GM21717 (cell line): ENCODE measurements around the gene YTHDC1.
"Not testable (repeated sequence)": the region's sequence is repeated elsewhere in the genome, so short reads cannot be mapped to it uniquely, and the experiment has no call there.

ENCODE experiments used
- ATAC-seq: cut with Tn5 transposase; IDR thresholded peaks from one replicate; pipeline ENCODE4 v1.9.1; 2021; ENCODE audit warnings: mild to moderate bottlenecking, moderate library complexity; ENCODE audit not compliant: unreplicated experiment

The YTHDC1 gene

GRCh38 chr4:68349649-68350360 lies at the start of gene YTHDC1:
YTHDC1 (minus strand) TSS chr4:68350090; CDS start chr4:68349753, 337 bp downstream.
- ATAC-seq = peak; percentile 97

- no peak for ATAC-seq
Observed at GRCh38 chr4:68399306-68399705, 49.4 kb upstream of the YTHDC1 start.

- ATAC-seq = no peak
Observed at GRCh38 chr4:68396756-68397155, 46.9 kb upstream of the YTHDC1 start.

GRCh38 chr4:68391436-68391835 lies 41.5 kb upstream of the YTHDC1 start:
- no peak for ATAC-seq

GRCh38 chr4:68390205-68390935 lies 40.5 kb upstream of the YTHDC1 start:
- ATAC-seq = no peak

- not testable (repeated sequence) for ATAC-seq
Observed at GRCh38 chr4:68389386-68389913, 39.6 kb upstream of the YTHDC1 start.

GRCh38 chr4:68388347-68388865 lies 38.5 kb upstream of the YTHDC1 start:
- ATAC-seq = no peak

GRCh38 chr4:68385267-68385666 lies 35.4 kb upstream of the YTHDC1 start:
- no peak for ATAC-seq

GRCh38 chr4:68383115-68383514 lies 33.2 kb upstream of the YTHDC1 start:
- no peak for ATAC-seq

GRCh38 chr4:68378226-68378625 lies 28.3 kb upstream of the YTHDC1 start:
- ATAC-seq = no peak

- peak; percentile 84 for ATAC-seq
Observed at GRCh38 chr4:68375667-68376559, 26.0 kb upstream of the YTHDC1 start.

GRCh38 chr4:68373513-68373912 lies 23.6 kb upstream of the YTHDC1 start:
- ATAC-seq = peak; percentile 78

- ATAC-seq = no peak
Observed at GRCh38 chr4:68372588-68372987, 22.7 kb upstream of the YTHDC1 start.

- ATAC-seq = no peak
Observed at GRCh38 chr4:68369142-68369805, 19.4 kb upstream of the YTHDC1 start.

- ATAC-seq = no peak
Observed at GRCh38 chr4:68368691-68369131, 18.8 kb upstream of the YTHDC1 start.

- ATAC-seq = no peak
Observed at GRCh38 chr4:68367835-68368234, 17.9 kb upstream of the YTHDC1 start.

- no peak for ATAC-seq
Observed at GRCh38 chr4:68366600-68366999, 16.7 kb upstream of the YTHDC1 start.

GRCh38 chr4:68365068-68365467 lies 15.2 kb upstream of the YTHDC1 start:
- ATAC-seq = no peak

- ATAC-seq = no peak
Observed at GRCh38 chr4:68361146-68361589, 11.3 kb upstream of the YTHDC1 start.
